ENCODE data around the gene NEK5.

GRCh38 chr13:52024481-52024880 lies 104.4 kb downstream of the NEK5 start, which contains the start of gene UTP14C:
- no peak for TF ChIP-seq ZNF776 (tag by site-specific recombination; IDR thresholded peaks at IDR 0.05; ENCODE audit: borderline replicate concordance)
- no peak for TF ChIP-seq ZBTB44 (tag by site-specific recombination; IDR thresholded peaks at IDR 0.05)
- no peak for TF ChIP-seq KLF16 (tag by site-specific recombination; IDR thresholded peaks at IDR 0.05)
- TF ChIP-seq REPIN1 (tag by site-specific recombination; IDR thresholded peaks at IDR 0.05; ENCODE audit: low read depth), result no peak
- no peak for TF ChIP-seq ZBTB26 (tag by site-specific recombination; optimal IDR thresholded peaks at IDR 0.05)
- TF ChIP-seq ZNF785 (tag by site-specific recombination; IDR thresholded peaks at IDR 0.05), result no peak
